Gastroesophageal sphincter (tissue), 4 donors: Measurements from ENCODE around the gene TXNDC11. TPM values are rescaled to one million over a fixed set of nuclear protein-coding genes. Genes with fewer than 3 reads are reported as not detected.

ENCODE experiments used
- ATAC-seq: fragments of 150-250 bp; one replicate; pipeline ENCODE4 v1.9.1; 2016; ENCODE audit warnings: mild to moderate bottlenecking, moderate library complexity
- H3K27ac ChIP-seq, 4 donors: fragments of 200-600 bp; sonication (generic) in 3 of 4; 1 replicate in 3 of 4; 2 replicates in 1 of 4; pipeline ENCODE4 v1.5.1; 2016 to 2019
- H3K27me3 ChIP-seq: fragments of 200-600 bp; sonication (generic); one replicate; pipeline ENCODE4 v1.5.1; 2019
- H3K36me3 ChIP-seq, 2 donors: fragments of 200-600 bp; sonication (generic); one replicate each; pipeline ENCODE4 v1.5.1; 2019; ENCODE audit warnings: control low read depth in 1 of 2
- H3K4me1 ChIP-seq, 3 donors: fragments of 200-600 bp; sonication (generic); 1 replicate in 2 of 3; 2 replicates in 1 of 3; pipeline ENCODE4 v1.5.1; 2016 to 2019; ENCODE audit warnings: control low read depth in 2 of 3
- H3K4me3 ChIP-seq, 2 donors: fragments of 200-600 bp; sonication (generic); one replicate each; pipeline ENCODE4 v1.5.1; 2019; ENCODE audit warnings: mild to moderate bottlenecking in 1 of 2, moderate library complexity in 1 of 2
- H3K9me3 ChIP-seq, 3 donors: fragments of 200-600 bp; sonication (generic); one replicate each; pipeline ENCODE4 v1.5.1; 2017 to 2019; ENCODE audit warnings: control low read depth in 2 of 3
- CTCF ChIP-seq, 4 experiments: fragments of 200-600 bp in 2 of 4; fragments of 450-650 bp in 2 of 4; sonication (generic) in 1 of 4; IDR thresholded peaks; one replicate each; pipeline ENCODE4 v1.5.1; 2017 to 2019; ENCODE audit warnings: antibody characterized with exemption in 4 of 4, mild to moderate bottlenecking in 2 of 4, moderate library complexity in 2 of 4
- EP300 ChIP-seq: sonication (generic); formaldehyde crosslinking; IDR thresholded peaks from one replicate; pipeline ENCODE4 v1.6.1; 2017; ENCODE audit warnings: antibody characterized with exemption, mild to moderate bottlenecking
- POLR2A ChIP-seq, 2 donors: fragments of 450-650 bp; IDR thresholded peaks; one replicate each; pipeline ENCODE4 v1.6.1; 2017; ENCODE audit warnings: antibody characterized with exemption in 2 of 2, mild to moderate bottlenecking in 2 of 2, moderate library complexity in 1 of 2
- POLR2AphosphoS5 ChIP-seq: sonication (generic); formaldehyde crosslinking; IDR thresholded peaks from one replicate; pipeline ENCODE4 v1.6.1; 2017; ENCODE audit warnings: antibody characterized with exemption
- WGBS, 2 donors: methylation state at CpG; one replicate each; pipeline ENCODE4 v1.1.5; 2018; ENCODE audit warnings: low coverage in 1 of 2; 5-methylcytosine and 5-hydroxymethylcytosine counted together
- total RNA-seq, 4 donors: library from RNA; depleted of rRNA; stranded (reverse); fragments of >200 nt; gene quantifications; one replicate each; pipeline ENCODE4 v1.1.0, GENCODE V29; 2016

The TXNDC11 gene
- total RNA-seq, 4 donors from 2014 or later = 30.2 to 53.5 (median 46.4) TPM

DNA sequence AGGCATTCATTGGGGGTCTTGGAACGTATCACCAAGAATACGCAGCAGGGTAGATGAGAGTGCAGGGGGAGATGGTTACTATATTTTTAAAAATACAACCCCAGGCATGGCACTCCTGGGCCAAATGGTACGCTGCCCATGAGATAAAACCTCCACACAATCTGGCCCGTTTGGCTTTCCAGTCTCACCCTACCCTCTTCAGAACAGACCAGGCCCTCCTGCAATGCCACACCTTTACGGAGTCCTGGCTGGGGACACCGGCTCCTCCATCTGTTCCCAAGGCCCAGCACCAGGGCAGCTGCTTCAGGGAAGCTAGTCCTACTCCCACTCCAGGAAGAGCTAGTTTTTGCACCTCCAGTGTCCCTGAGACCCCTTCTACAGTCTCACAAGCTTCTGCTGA is 50.0 kb downstream of the TXNDC11 start:
- peaks cover under 1 to 81% of the 10 kb centered on the region in 2 donors for H3K36me3 ChIP-seq
- H3K27ac ChIP-seq = no peak overlapping the region
- WGBS, 2 donors = 94 to 95% methylated on average over 2 to 5 of the region's 6 CpGs
- H3K4me1 ChIP-seq = peaks cover 0 to 30% (median 11%) of the 10 kb centered on the region in 3 donors
- H3K4me3 ChIP-seq = no peak overlapping the region
- H3K9me3 ChIP-seq = no peaks in the 10 kb centered on the region
- TF ChIP-seq POLR2A (IDR thresholded peaks at IDR 0.05) (no peak), CTCF (IDR thresholded peaks at IDR 0.05) (no peak), POLR2AphosphoS5 (no peak), EP300 (no peak)
- no peak for ATAC-seq
- no peaks in the 10 kb centered on the region for H3K27me3 ChIP-seq

GRCh38 chr16:11692171-11692570 is 50.5 kb downstream of the TXNDC11 start:
- no peak overlapping the region for H3K4me3 ChIP-seq
- ATAC-seq = no peak
- TF ChIP-seq POLR2A (IDR thresholded peaks at IDR 0.05) (no peak), EP300 (no peak), POLR2AphosphoS5 (no peak), CTCF (IDR thresholded peaks at IDR 0.05) (no peak)
- no peaks in the 10 kb centered on the region for H3K9me3 ChIP-seq
- no peaks in the 10 kb centered on the region for H3K27me3 ChIP-seq
- H3K4me1 ChIP-seq = peaks cover 0 to 35% (median 11%) of the 10 kb centered on the region in 3 donors
- peaks cover 0 to 81% of the 10 kb centered on the region in 2 donors for H3K36me3 ChIP-seq
- 83 to 90% methylated on average over 7 to 8 of the region's 8 CpGs for WGBS, 2 donors
- no peak overlapping the region for H3K27ac ChIP-seq

DNA sequence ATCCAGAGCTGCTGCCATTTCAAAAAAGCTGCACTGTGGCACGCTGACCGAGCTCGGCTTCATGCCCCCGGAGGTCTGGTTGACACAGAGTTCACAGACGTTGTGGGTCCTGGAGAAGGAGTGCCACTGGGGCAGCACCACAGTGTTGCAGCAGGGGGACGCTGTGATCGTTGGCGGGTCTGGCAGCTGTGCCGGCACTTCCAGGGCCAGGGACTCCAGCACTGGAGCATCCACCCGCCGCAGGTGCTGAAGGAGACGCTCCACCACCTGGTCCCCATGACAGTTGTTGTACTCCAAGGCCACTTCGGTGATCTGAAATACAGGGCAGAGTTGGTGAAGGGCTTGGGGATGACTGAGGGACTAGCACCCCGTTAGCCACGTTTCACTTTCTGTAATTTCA is 50.9 kb downstream of the TXNDC11 start:
- H3K27me3 ChIP-seq = no peaks in the 10 kb centered on the region
- no peak overlapping the region for H3K27ac ChIP-seq
- no peak overlapping the region for H3K4me3 ChIP-seq
- no peak for TF ChIP-seq CTCF (IDR thresholded peaks at IDR 0.05)
- no peak for TF ChIP-seq POLR2A (IDR thresholded peaks at IDR 0.05)
- TF ChIP-seq EP300 = no peak
- no peak for TF ChIP-seq POLR2AphosphoS5
- WGBS, 2 donors = 86 to 87% methylated on average over 7 to 8 of the region's 15 CpGs
- H3K9me3 ChIP-seq = no peaks in the 10 kb centered on the region
- H3K4me1 ChIP-seq = peaks cover 0 to 39% (median 12%) of the 10 kb centered on the region in 3 donors
- no peak for ATAC-seq
- peaks cover 0 to 80% of the 10 kb centered on the region in 2 donors for H3K36me3 ChIP-seq

- ATAC-seq = no peak
These were observed 51.4 kb downstream of the TXNDC11 start for GRCh38 chr16:11691235-11691634.

More at GRCh38 chr16:11691235-11691634, 51.4 kb downstream of the TXNDC11 start:
- H3K36me3 ChIP-seq = peaks cover 0 to 74% of the 10 kb centered on the region in 2 donors
- H3K9me3 ChIP-seq = no peaks in the 10 kb centered on the region
- H3K4me3 ChIP-seq = no peak overlapping the region
- H3K27me3 ChIP-seq = no peaks in the 10 kb centered on the region
- peaks cover 0 to 44% (median 18%) of the 10 kb centered on the region in 3 donors for H3K4me1 ChIP-seq
- TF ChIP-seq CTCF (IDR thresholded peaks at IDR 0.05) = no peak
- no peak for TF ChIP-seq POLR2A (IDR thresholded peaks at IDR 0.05)
- no peak for TF ChIP-seq POLR2AphosphoS5
- no peak for TF ChIP-seq EP300
- 93% methylated on average over 2 to 3 of the region's 5 CpGs for WGBS, 2 donors
- H3K27ac ChIP-seq = no peak overlapping the region
